ENCODE measurements around the gene SETSIP.

GRCh38 chr1:92043621-92044020 lies 31.6 kb downstream of the SETSIP start:
- TF ChIP-seq EZH2 (IDR thresholded peaks at IDR 0.05; ENCODE audit: low read length, missing control alignments) = no peak
- TF ChIP-seq CTCF (conservative IDR thresholded peaks at IDR 0.05 in 1 of 2, IDR thresholded peaks at IDR 0.05 in 1 of 2; ENCODE audit: low read depth in 1 of 2, low read length in 2 of 2) = no peak
